ENCODE results near the gene ACO2.

DNA sequence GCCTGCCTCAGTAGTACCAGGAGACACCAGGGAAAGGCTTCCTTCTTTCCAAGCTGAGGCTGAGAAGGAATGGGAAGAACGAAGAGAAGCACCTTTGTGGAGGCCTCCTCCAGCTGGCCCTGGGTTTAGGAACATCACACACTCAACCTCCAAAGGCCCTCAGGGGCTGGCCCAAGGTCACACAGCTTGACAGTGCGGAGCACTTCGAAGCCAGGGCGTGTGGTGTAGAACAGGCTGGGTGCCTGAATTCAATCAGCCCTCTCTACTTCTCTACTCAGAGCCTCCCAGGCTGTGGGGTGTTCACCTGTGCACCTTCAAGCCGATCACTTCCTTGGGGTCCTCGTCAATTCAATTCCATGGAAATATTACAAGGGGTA is 91.2 kb downstream of the ACO2 start:
- TF ChIP-seq, protein P1, sequence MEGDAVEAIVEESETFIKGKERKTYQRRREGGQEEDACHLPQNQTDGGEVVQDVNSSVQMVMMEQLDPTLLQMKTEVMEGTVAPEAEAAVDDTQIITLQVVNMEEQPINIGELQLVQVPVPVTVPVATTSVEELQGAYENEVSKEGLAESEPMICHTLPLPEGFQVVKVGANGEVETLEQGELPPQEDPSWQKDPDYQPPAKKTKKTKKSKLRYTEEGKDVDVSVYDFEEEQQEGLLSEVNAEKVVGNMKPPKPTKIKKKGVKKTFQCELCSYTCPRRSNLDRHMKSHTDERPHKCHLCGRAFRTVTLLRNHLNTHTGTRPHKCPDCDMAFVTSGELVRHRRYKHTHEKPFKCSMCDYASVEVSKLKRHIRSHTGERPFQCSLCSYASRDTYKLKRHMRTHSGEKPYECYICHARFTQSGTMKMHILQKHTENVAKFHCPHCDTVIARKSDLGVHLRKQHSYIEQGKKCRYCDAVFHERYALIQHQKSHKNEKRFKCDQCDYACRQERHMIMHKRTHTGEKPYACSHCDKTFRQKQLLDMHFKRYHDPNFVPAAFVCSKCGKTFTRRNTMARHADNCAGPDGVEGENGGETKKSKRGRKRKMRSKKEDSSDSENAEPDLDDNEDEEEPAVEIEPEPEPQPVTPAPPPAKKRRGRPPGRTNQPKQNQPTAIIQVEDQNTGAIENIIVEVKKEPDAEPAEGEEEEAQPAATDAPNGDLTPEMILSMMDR (IDR thresholded peaks at IDR 0.05; ENCODE audit: insufficient read depth, low read depth, low read length), result no peak
- no peak for TF ChIP-seq EZH2 (IDR thresholded peaks at IDR 0.05; ENCODE audit: insufficient read depth, low read length)

Measured in astrocyte (in vitro differentiated cells and primary cell).